HepG2 (cell line): ENCODE results near the gene GABRB1. TPM values are rescaled to one million over a fixed set of nuclear protein-coding genes. Genes with fewer than 3 reads are reported as not detected.

Experiments used
- ATAC-seq: fragments of 200-7000 bp; cut with Tn5 transposase; 3 replicates; pipeline ENCODE4 v1.9.1; 2020; ENCODE audit warnings: mild to moderate bottlenecking, moderate library complexity
- BruUV-seq: library from RNA; stranded (reverse); fragments of 400-500 nt; replicated peaks from 2 replicates; lab custom pipeline; 2021; lab: Mats Ljungman, UMichigan
- CTCF ChIA-PET: fragments of 300-600 bp; formaldehyde crosslinking; extraction: SDS; loops from one replicate; lab custom pipeline; 2021; ENCODE audit warnings: low total read pairs, inconsistent platforms, low intra/inter-chr PET ratio; lab: Yijun Ruan, JAX
- POLR2A ChIA-PET: fragments of 350-600 bp; sonication (Branson Sonifier 250); formaldehyde crosslinking; loops from one replicate; lab custom pipeline; 2020; ENCODE audit warnings: antibody characterized with exemption, inconsistent platforms; lab: Yijun Ruan, JAX
- DNase-seq: peaks from one replicate; pipeline ENCODE4 v3.0.0-alpha.2; 2015; ENCODE audit warnings: low spot score
- FAIRE-seq: peaks from 3 replicates; lab custom pipeline; 2011; peaks lifted over from hg19 to GRCh38; lab: Jason Lieb, UNC
- H2AFZ ChIP-seq: one replicate; pipeline ENCODE4 v1.6.1; 2011; ENCODE audit warnings: low read length, inconsistent platforms
- H3K27ac ChIP-seq: fragments of 300-600 bp; 3 replicates; pipeline ENCODE4 v1.8.0; 2011; ENCODE audit warnings: mixed run types, mild to moderate bottlenecking, mixed read lengths, low read length, inconsistent platforms; ENCODE audit not compliant: insufficient read depth; ENCODE audit errors: extremely low read length
- H3K27me3 ChIP-seq, 2 experiments: fragments of 200-600 bp in 1 of 2; 2 replicates in 1 of 2; 3 replicates in 1 of 2; pipeline versions ENCODE4 v1.6.0 to v1.8.0; 2011; ENCODE audit warnings: low read length in 2 of 2, mild to moderate bottlenecking in 2 of 2, moderate library complexity in 2 of 2, inconsistent platforms in 1 of 2; ENCODE audit not compliant: insufficient read depth in 2 of 2, control insufficient read depth in 1 of 2
- H3K36me3 ChIP-seq, 2 experiments: fragments of 200-600 bp in 1 of 2; replicated peaks in 1 of 2; 2 replicates in 1 of 2; 3 replicates in 1 of 2; pipeline versions ENCODE4 v1.5.1 to v1.8.0; 2011; ENCODE audit warnings: low read length in 2 of 2, inconsistent platforms in 1 of 2; ENCODE audit not compliant: insufficient read depth in 2 of 2, control insufficient read depth in 1 of 2
- H3K4me1 ChIP-seq: 2 replicates; pipeline ENCODE4 v1.5.1; 2012; ENCODE audit warnings: low read length, inconsistent platforms; ENCODE audit not compliant: insufficient read depth
- H3K4me2 ChIP-seq: 2 replicates; pipeline ENCODE4 v1.6.0; 2011; ENCODE audit warnings: low read depth, low read length, inconsistent platforms
- H3K4me3 ChIP-seq, 3 experiments: fragments of 200-600 bp in 1 of 3; sonication (generic), shearing (Covaris generic) in 1 of 3; replicated peaks in 1 of 3; 2 replicates each; pipeline ENCODE4 v1.5.1; 2011 to 2016; ENCODE audit warnings: low read length in 3 of 3, inconsistent platforms in 2 of 3, low read depth in 2 of 3, mild to moderate bottlenecking in 2 of 3, control low read depth in 1 of 3, mixed read lengths in 1 of 3; ENCODE audit not compliant: insufficient read depth in 1 of 3
- H3K79me2 ChIP-seq: one replicate; pipeline ENCODE4 v1.6.1; 2011; ENCODE audit warnings: low read length, inconsistent platforms; ENCODE audit not compliant: insufficient read depth
- H3K9ac ChIP-seq: 2 replicates; pipeline ENCODE4 v1.6.0; 2011; ENCODE audit warnings: mild to moderate bottlenecking, low read depth, low read length, inconsistent platforms; ENCODE audit not compliant: insufficient read depth
- H3K9me3 ChIP-seq: 2 replicates; pipeline ENCODE4 v1.5.1; 2012; ENCODE audit warnings: mild to moderate bottlenecking, low read length
- H4K20me1 ChIP-seq: 2 replicates; pipeline ENCODE4 v1.6.0; 2011; ENCODE audit warnings: inconsistent platforms, mild to moderate bottlenecking, low read length, moderate library complexity; ENCODE audit not compliant: insufficient read depth
- DR1 ChIP-seq: sonication (generic); formaldehyde crosslinking; IDR thresholded peaks from 2 replicates; pipeline ENCODE4 v1.8.0; 2021; ENCODE audit warnings: mild to moderate bottlenecking, missing genetic modification reagents, inconsistent platforms
- JUNB ChIP-seq: sonication (generic); formaldehyde crosslinking; IDR thresholded peaks from 2 replicates; pipeline ENCODE4 v1.8.0; 2022; ENCODE audit warnings: missing genetic modification reagents, mild to moderate bottlenecking, borderline replicate concordance
- KLF13 ChIP-seq: sonication (generic); formaldehyde crosslinking; IDR thresholded peaks from 2 replicates; pipeline ENCODE4 v1.4.0; 2020; ENCODE audit warnings: mild to moderate bottlenecking, missing genetic modification reagents
- MAFK ChIP-seq, 2 experiments: IDR thresholded peaks in 1 of 2; conservative IDR thresholded peaks in 1 of 2; 2 replicates each; pipeline ENCODE4 v1.6.1; 2011; ENCODE audit warnings: improper control_type of control experiment in 2 of 2, low read length in 2 of 2
- NR3C1 ChIP-seq: sonication (generic); formaldehyde crosslinking; IDR thresholded peaks from 2 replicates; pipeline ENCODE4 v1.4.0; 2020; ENCODE audit warnings: missing genetic modification reagents
- ZFY ChIP-seq: sonication (generic); formaldehyde crosslinking; IDR thresholded peaks from 2 replicates; pipeline ENCODE4 v1.4.0; 2020; ENCODE audit warnings: missing genetic modification reagents
- ZNF605 ChIP-seq: sonication (generic); formaldehyde crosslinking; IDR thresholded peaks from 2 replicates; pipeline ENCODE4 v1.8.0; 2022; ENCODE audit warnings: mild to moderate bottlenecking, missing genetic modification reagents
- ZNF879 ChIP-seq: sonication (generic); formaldehyde crosslinking; IDR thresholded peaks from 2 replicates; pipeline ENCODE4 v1.8.1; 2023; ENCODE audit warnings: missing genetic modification reagents
- WGBS: methylation state at CpG from one replicate; pipeline ENCODE4 v1.1.6; 2017; ENCODE audit warnings: low lambda C conversion rate; 5-methylcytosine and 5-hydroxymethylcytosine counted together
- in situ Hi-C: cut with HindIII; loops from 2 replicates; pipeline ENCODE4 v1.10.0; 2017; ENCODE audit warnings: low pct_unique_long_range_greater_than_20kb; ENCODE audit not compliant: extremely low pct_ligation_motif_present
- intact Hi-C: fragments of 100-400 bp; cut with micrococcal nuclease; formaldehyde crosslinking; loops from one replicate; pipeline ENCODE4 v1.10.0; 2022; ENCODE audit not compliant: unreplicated experiment
- polyA plus RNA-seq, 8 experiments: library from polyadenylated mRNA; depleted of rRNA in 3 of 8; stranded (reverse) in 7 of 8; unstranded in 1 of 8; fragments of >200 nt; fragmentation: Illumina TruSeq in 4 of 8; extraction: Trizol in 4 of 8; gene quantifications; 2 replicates each; pipeline versions ENCODE4 v1.2.1 to v1.2.3, GENCODE V29; 2011 to 2016; ENCODE audit warnings: low read depth in 4 of 8, missing spikeins in 1 of 8, mixed read lengths in 1 of 8; ENCODE audit not compliant: insufficient read depth in 1 of 8
- total RNA-seq, 5 experiments: library from RNA; depleted of rRNA; stranded (reverse); fragments of >200 nt; fragmentation: Illumina TruSeq; extraction: Trizol; gene quantifications; 2 replicates each; pipeline ENCODE4 v1.2.3, GENCODE V29; 2016; ENCODE audit warnings: low read depth in 1 of 5
- TF ChIP-seq, protein P1 (sequence below): sonication (generic); formaldehyde crosslinking; IDR thresholded peaks from 2 replicates; pipeline ENCODE4 v1.5.1; 2020; ENCODE audit warnings: mild to moderate bottlenecking, missing genetic modification reagents, moderate library complexity
- TF ChIP-seq, protein P2 (sequence below): sonication (generic); formaldehyde crosslinking; IDR thresholded peaks from 2 replicates; pipeline ENCODE4 v1.4.0; 2020; ENCODE audit warnings: missing genetic modification reagents
- TF ChIP-seq, protein P3 (sequence below): sonication (generic); formaldehyde crosslinking; IDR thresholded peaks from 2 replicates; pipeline ENCODE4 v1.4.0; 2020; ENCODE audit warnings: missing genetic modification reagents
- TF ChIP-seq, protein P4 (sequence below): sonication (generic); formaldehyde crosslinking; IDR thresholded peaks from 2 replicates; pipeline ENCODE4 v1.4.0; 2020; ENCODE audit warnings: missing genetic modification reagents, borderline replicate concordance

The GABRB1 gene
- total and polyA plus RNA-seq, 2 of the 13 experiments (the other 11 are each of a cell fraction or from before 2014, with no cell fraction given): not detected

DNA sequence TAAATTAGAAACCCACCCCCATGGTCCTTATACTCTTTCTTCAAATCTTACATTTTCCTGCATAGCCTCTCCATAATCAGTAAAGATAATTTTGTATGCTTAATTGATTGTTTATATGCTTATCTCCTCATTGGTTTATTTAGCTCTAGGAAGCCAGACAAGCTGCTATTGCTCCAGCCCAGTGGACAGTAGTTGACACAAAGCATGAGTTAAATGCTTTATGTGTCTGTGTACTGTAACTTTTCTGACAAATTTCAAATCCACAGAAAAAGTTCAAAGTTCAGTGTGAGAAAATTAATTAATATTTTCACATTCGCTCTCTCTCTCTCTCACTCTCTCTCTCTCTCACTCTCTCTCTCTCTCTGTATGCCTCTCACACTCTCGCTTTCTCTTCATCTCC is 181.7 kb downstream of the GABRB1 start:
- intact Hi-C loops: no loop called here
- no peak overlapping the region for H3K27ac ChIP-seq
- POLR2A ChIA-PET: no interaction called here
- in situ Hi-C loops: no loop called here
- no peaks in the 10 kb centered on the region for H3K9me3 ChIP-seq
- no TSS peak for BruUV-seq
- no peaks in the 10 kb centered on the region for H3K36me3 ChIP-seq
- no peak overlapping the region for H2AFZ ChIP-seq
- H4K20me1 ChIP-seq: no peaks in the 10 kb centered on the region
- H3K27me3 ChIP-seq: no peaks in the 10 kb centered on the region
- FAIRE-seq: no peak
- H3K9ac ChIP-seq: no peak overlapping the region
- WGBS: 57% methylated on average over 2 of the region's 2 CpGs
- CTCF ChIA-PET: no interaction called here
- H3K79me2 ChIP-seq: no peaks in the 10 kb centered on the region
- no peak for ATAC-seq
- H3K4me3 ChIP-seq: no peak overlapping the region
- DNase-seq: no peak
- H3K4me1 ChIP-seq: no peaks in the 10 kb centered on the region
- no peak overlapping the region for H3K4me2 ChIP-seq
- TF ChIP-seq, protein P1, sequence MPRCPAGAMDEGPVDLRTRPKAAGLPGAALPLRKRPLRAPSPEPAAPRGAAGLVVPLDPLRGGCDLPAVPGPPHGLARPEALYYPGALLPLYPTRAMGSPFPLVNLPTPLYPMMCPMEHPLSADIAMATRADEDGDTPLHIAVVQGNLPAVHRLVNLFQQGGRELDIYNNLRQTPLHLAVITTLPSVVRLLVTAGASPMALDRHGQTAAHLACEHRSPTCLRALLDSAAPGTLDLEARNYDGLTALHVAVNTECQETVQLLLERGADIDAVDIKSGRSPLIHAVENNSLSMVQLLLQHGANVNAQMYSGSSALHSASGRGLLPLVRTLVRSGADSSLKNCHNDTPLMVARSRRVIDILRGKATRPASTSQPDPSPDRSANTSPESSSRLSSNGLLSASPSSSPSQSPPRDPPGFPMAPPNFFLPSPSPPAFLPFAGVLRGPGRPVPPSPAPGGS (CRISPR knock-in tag): no peak
- TF ChIP-seq JUNB (CRISPR knock-in tag) (no peak), NR3C1 (CRISPR knock-in tag) (no peak), DR1 (CRISPR knock-in tag) (no peak), KLF13 (CRISPR knock-in tag) (no peak), MAFK (conservative IDR thresholded peaks at IDR 0.05 in 1 of 2, IDR thresholded peaks at IDR 0.05 in 1 of 2; ENCODE audit: low read length in 2 of 2) (no peak), ZFY (CRISPR knock-in tag) (no peak), ZNF605 (CRISPR knock-in tag) (no peak), ZNF879 (no peak)
- TF ChIP-seq, protein P2, sequence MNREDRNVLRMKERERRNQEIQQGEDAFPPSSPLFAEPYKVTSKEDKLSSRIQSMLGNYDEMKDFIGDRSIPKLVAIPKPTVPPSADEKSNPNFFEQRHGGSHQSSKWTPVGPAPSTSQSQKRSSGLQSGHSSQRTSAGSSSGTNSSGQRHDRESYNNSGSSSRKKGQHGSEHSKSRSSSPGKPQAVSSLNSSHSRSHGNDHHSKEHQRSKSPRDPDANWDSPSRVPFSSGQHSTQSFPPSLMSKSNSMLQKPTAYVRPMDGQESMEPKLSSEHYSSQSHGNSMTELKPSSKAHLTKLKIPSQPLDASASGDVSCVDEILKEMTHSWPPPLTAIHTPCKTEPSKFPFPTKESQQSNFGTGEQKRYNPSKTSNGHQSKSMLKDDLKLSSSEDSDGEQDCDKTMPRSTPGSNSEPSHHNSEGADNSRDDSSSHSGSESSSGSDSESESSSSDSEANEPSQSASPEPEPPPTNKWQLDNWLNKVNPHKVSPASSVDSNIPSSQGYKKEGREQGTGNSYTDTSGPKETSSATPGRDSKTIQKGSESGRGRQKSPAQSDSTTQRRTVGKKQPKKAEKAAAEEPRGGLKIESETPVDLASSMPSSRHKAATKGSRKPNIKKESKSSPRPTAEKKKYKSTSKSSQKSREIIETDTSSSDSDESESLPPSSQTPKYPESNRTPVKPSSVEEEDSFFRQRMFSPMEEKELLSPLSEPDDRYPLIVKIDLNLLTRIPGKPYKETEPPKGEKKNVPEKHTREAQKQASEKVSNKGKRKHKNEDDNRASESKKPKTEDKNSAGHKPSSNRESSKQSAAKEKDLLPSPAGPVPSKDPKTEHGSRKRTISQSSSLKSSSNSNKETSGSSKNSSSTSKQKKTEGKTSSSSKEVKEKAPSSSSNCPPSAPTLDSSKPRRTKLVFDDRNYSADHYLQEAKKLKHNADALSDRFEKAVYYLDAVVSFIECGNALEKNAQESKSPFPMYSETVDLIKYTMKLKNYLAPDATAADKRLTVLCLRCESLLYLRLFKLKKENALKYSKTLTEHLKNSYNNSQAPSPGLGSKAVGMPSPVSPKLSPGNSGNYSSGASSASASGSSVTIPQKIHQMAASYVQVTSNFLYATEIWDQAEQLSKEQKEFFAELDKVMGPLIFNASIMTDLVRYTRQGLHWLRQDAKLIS: no peak
- TF ChIP-seq, protein P3, sequence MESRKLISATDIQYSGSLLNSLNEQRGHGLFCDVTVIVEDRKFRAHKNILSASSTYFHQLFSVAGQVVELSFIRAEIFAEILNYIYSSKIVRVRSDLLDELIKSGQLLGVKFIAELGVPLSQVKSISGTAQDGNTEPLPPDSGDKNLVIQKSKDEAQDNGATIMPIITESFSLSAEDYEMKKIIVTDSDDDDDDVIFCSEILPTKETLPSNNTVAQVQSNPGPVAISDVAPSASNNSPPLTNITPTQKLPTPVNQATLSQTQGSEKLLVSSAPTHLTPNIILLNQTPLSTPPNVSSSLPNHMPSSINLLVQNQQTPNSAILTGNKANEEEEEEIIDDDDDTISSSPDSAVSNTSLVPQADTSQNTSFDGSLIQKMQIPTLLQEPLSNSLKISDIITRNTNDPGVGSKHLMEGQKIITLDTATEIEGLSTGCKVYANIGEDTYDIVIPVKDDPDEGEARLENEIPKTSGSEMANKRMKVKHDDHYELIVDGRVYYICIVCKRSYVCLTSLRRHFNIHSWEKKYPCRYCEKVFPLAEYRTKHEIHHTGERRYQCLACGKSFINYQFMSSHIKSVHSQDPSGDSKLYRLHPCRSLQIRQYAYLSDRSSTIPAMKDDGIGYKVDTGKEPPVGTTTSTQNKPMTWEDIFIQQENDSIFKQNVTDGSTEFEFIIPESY (CRISPR knock-in tag): no peak
- TF ChIP-seq, protein P4, sequence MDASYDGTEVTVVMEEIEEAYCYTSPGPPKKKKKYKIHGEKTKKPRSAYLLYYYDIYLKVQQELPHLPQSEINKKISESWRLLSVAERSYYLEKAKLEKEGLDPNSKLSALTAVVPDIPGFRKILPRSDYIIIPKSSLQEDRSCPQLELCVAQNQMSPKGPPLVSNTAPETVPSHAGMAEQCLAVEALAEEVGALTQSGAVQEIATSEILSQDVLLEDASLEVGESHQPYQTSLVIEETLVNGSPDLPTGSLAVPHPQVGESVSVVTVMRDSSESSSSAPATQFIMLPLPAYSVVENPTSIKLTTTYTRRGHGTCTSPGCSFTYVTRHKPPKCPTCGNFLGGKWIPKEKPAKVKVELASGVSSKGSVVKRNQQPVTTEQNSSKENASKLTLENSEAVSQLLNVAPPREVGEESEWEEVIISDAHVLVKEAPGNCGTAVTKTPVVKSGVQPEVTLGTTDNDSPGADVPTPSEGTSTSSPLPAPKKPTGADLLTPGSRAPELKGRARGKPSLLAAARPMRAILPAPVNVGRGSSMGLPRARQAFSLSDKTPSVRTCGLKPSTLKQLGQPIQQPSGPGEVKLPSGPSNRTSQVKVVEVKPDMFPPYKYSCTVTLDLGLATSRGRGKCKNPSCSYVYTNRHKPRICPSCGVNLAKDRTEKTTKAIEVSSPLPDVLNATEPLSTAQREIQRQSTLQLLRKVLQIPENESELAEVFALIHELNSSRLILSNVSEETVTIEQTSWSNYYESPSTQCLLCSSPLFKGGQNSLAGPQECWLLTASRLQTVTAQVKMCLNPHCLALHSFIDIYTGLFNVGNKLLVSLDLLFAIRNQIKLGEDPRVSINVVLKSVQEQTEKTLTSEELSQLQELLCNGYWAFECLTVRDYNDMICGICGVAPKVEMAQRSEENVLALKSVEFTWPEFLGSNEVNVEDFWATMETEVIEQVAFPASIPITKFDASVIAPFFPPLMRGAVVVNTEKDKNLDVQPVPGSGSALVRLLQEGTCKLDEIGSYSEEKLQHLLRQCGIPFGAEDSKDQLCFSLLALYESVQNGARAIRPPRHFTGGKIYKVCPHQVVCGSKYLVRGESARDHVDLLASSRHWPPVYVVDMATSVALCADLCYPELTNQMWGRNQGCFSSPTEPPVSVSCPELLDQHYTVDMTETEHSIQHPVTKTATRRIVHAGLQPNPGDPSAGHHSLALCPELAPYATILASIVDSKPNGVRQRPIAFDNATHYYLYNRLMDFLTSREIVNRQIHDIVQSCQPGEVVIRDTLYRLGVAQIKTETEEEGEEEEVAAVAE (CRISPR knock-in tag): no peak
